Right renal cortex interstitium (tissue), 3 donors: ENCODE results near the gene SPNS3. TPM values are rescaled to one million over a fixed set of nuclear protein-coding genes. Genes with fewer than 3 reads are reported as not detected.

Experiments
- DNase-seq, 3 donors: peaks; one replicate each; pipeline ENCODE4 v3.0.0-alpha.2; 2013; ENCODE audit warnings: low read depth in 3 of 3, low spot score in 2 of 3
- polyA plus RNA-seq, 3 donors: library from polyadenylated mRNA; unstranded; fragments of 120-200 nt; gene quantifications; one replicate each; pipeline ENCODE4 v1.2.1, GENCODE V29; 2013; ENCODE audit not compliant: insufficient read length in 3 of 3

SPNS3 gene
- polyA plus RNA-seq, 3 donors: 1.5 to 2.4 (median 1.9) TPM

- DNase-seq: no peak
These were observed 88.9 kb downstream of the SPNS3 start for GRCh38 chr17:4522661-4523060.

- no peak for DNase-seq
These were observed 90.2 kb downstream of the SPNS3 start for GRCh38 chr17:4523946-4524345.

- no peak for DNase-seq
These were observed 92.1 kb downstream of the SPNS3 start for GRCh38 chr17:4525691-4526397.

- DNase-seq: no peak
These were observed 93.4 kb downstream of the SPNS3 start for GRCh38 chr17:4527134-4527533.

GRCh38 chr17:4527566-4528125 is 93.9 kb downstream of the SPNS3 start:
- no peak for DNase-seq

GRCh38 chr17:4529533-4530152 is 95.9 kb downstream of the SPNS3 start:
- DNase-seq: no peak

- no peak for DNase-seq
These were observed 97.3 kb downstream of the SPNS3 start for GRCh38 chr17:4530799-4531730.

- no peak for DNase-seq
These were observed 98.4 kb downstream of the SPNS3 start for GRCh38 chr17:4531988-4532736.

- DNase-seq: no peak
These were observed 99.3 kb downstream of the SPNS3 start for GRCh38 chr17:4532860-4533522.

- DNase-seq: no peak
These were observed 100.1 kb downstream of the SPNS3 start for GRCh38 chr17:4533523-4534504.

- no peak for DNase-seq
These were observed 100.8 kb downstream of the SPNS3 start for GRCh38 chr17:4534515-4534914.

- no peak for DNase-seq
These were observed 101.4 kb downstream of the SPNS3 start for GRCh38 chr17:4534928-4535666.

- DNase-seq: no peak
These were observed 102.0 kb downstream of the SPNS3 start for GRCh38 chr17:4535667-4536258.

GRCh38 chr17:4536259-4536741 is 102.6 kb downstream of the SPNS3 start:
- DNase-seq: no peak

GRCh38 chr17:4536742-4537411 is 103.1 kb downstream of the SPNS3 start:
- DNase-seq: no peak
